GM18502 (cell line): ENCODE data around the gene ABI1.

Experiments
- ATAC-seq: cut with Tn5 transposase; IDR thresholded peaks from one replicate; pipeline ENCODE4 v1.9.1; 2021; ENCODE audit warnings: mild to moderate bottlenecking; ENCODE audit not compliant: unreplicated experiment, poor library complexity

The ABI1 gene

GRCh38 chr10:26779176-26779860 lies 81.4 kb downstream of the ABI1 start:
- no peak for ATAC-seq

GRCh38 chr10:26777686-26778085 lies 83.1 kb downstream of the ABI1 start:
- no peak for ATAC-seq

- ATAC-seq = no peak
Observed at GRCh38 chr10:26776258-26776657, 84.5 kb downstream of the ABI1 start.

GRCh38 chr10:26773633-26774032 lies 87.1 kb downstream of the ABI1 start:
- ATAC-seq = no peak

DNA sequence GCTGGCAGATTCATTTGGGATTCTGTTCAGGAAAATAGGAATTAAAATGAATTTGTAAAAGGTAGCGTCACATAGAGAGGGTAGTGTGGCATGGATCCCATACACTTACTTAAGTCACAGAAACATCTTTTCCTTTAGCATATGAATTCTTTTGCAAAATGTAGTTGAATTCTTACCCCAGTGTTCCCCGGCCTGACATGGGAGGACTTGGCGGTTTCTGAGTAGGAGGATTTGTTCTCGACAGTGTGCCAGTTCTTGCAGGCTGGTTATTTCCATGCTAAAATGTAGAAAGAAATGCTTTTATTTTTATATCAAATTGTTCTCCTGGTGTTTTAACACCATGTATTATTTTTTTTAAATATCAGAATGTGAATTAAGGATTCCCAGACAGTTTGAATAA lies 90.7 kb downstream of the ABI1 start:
- no peak for ATAC-seq

GRCh38 chr10:26765549-26765948 lies 95.2 kb downstream of the ABI1 start:
- no peak for ATAC-seq

- no peak for ATAC-seq
Observed at GRCh38 chr10:26759008-26759407, 101.8 kb downstream of the ABI1 start.

DNA sequence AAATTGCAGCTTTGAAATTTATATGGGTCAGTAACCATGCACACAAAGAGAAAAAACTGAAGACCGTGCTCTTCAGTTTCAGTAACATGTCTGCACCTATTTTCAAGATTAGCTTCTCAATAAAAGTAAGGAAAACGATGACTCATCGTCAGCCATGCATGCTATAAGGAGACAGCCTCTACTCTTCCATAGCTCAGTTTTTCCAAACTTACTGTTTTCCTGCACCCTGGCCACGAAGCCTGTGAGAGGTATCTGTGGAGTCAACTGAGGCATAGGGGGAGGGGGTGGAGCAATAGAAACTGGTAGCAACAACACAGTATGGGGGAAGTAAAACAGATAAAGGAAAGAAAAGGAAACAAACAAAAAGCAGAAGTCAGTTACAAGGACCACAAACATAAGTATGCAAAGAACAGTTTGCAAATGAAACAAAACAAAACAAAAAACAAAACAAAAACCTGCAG lies 105.3 kb downstream of the ABI1 start:
- peak; percentile 94 for ATAC-seq

DNA sequence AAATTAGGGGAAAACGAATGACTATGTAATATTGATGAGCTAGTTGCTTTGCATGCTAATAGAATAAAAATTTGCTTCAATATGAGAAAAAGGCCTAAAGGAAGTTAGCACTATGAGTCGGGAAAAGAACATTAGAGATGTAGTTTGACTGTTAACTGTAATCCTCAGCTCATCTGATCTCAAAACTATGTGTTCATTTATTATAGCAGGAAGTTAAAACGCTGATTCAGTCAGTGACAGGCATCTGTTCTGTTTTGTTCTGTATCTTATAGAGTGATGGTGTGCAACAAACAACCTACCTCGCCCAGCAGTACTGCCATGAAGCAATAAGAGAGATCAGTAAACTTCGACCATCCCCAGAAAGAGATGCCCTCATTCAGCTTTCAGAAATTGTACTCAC lies 114.7 kb downstream of the ABI1 start:
- no peak for ATAC-seq

GRCh38 chr10:26743841-26744240 lies 116.9 kb downstream of the ABI1 start:
- ATAC-seq = no peak

DNA sequence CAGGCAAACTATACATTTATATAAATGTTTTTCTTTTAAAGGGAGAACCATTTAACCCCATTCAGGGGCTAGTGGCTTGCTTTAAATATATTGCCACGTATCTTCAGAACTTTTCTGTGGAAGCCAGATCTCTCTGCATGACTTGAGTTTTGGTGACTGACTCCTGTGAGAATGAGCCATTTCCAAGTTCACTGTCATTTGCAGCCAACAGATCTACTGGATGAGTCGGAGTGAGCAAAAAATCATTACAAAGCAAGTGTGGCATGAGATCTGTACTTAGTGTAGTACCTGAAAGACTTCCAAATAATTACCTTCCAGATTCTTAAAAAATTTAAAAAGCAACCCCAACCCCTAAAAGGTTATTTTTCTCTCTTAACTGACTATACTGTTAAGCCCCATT lies 117.7 kb downstream of the ABI1 start:
- ATAC-seq = no peak

GRCh38 chr10:26741368-26741767 lies 119.4 kb downstream of the ABI1 start:
- ATAC-seq = no peak

DNA sequence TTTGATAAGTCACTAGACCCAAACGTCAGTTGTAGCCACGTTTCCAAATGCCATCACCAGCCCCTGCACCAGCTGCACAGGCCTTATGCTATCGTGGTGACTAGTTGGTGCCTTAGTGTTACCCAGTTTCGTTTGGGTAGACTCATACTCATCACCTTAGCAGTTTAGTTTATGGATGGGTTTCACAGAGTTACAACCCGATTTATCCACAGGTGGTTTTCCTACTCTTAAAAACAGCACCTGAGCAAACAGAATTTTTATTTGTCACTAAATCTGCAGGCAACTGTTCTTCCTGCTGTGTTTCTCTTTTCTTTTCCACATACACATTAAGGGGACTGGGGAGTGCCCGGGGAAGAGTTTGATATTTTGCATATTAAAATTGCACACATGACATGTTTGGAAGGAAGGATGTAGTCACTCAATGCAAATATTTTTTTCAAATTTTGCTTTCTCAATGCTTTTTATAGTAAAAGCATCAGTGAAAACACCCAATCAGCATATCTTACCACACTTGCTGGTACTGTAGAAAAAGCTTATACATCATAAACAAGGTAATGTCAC lies 121.6 kb downstream of the ABI1 start:
- peak; percentile 42 for ATAC-seq

DNA sequence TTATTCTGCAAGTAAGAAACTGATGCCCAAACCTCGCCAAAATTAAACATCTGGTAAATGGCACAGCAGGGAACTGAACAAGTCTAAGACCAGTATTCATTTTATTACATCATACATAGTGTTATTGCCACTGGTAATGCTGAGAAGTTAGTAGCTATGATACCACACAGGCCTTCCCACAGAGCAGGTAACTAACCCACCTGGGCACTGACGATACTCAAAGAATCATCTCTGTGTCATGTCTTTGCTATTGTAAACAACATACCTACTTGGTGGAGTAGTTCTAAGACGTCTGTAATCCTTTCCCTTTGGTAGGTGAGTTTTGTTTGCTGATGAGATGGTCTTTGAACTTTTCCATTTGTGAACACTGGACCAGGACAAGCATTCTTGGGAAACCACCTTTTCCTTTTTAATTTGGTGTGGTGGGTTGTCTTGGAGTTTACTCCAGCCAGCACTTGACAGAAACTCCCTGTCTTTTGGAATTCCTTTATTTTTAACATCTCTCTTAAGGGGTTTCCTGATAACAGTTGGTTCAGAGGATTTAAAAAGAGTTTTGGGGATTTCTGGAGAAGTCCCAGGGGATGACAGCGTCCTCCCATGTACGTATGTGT lies 122.4 kb downstream of the ABI1 start:
- no peak for ATAC-seq

- peak; percentile 78 for ATAC-seq
Observed at GRCh38 chr10:26737730-26738129, 123.0 kb downstream of the ABI1 start.

DNA sequence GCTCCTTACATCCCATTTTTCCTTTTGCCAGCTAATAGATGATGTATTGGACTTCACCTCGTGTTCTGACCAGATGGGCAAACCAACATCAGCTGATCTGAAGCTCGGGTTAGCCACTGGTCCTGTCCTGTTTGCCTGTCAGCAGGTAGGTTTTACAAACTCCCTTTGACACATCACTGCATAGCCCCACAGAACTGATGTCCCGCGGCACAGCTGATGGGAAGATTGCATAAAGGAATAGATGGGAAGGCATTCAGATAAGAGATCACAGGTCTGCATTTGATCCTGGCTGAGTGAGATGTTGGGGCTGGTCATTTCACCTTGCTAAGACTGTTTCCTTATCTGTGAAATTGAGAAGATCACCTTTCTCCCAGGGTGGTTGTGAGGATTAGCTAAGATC lies 125.3 kb downstream of the ABI1 start:
- no peak for ATAC-seq

DNA sequence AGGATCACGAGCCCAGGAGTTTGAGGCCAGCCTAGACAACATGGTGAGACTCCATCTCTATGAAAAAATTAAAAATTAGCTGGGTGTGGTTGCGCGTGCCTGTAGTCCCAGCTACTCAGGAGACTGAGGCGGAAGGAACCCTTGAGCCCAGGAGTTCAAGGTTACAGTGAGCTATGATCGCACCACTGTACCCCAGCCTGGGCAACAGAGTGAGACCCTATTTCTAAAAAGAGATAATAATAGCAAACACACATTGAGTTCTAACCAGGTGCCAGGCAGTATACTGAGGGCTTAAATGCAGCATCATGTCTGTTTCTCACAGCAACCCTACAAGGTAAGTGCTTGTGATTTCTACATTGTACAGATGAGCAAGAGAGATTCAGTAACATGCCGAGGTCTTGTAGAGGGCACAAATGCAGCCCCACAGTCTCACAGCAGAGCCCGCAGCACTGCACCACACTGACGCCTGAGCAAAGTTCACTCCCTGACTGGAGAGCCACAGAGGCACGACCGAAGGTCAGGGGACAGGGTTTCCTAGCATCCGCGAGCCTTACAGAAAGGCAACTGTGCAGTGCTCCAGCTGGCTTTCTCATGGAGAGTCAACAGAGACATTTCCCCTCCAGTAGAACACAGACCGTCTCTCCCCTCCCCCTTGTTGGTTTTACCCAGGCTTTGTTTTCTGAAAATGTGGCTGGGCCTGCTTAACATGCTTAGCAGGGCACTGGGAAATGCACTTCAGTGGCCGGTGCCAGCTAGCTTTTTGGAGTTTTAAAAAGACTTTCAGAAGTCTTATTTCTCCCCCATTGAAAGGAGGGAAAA lies 126.8 kb downstream of the ABI1 start:
- ATAC-seq = no peak

GRCh38 chr10:26730552-26730951 lies 130.2 kb downstream of the ABI1 start:
- ATAC-seq = no peak

GRCh38 chr10:26729395-26729794 lies 131.4 kb downstream of the ABI1 start:
- no peak for ATAC-seq

GRCh38 chr10:26728957-26729356 lies 131.8 kb downstream of the ABI1 start:
- no peak for ATAC-seq

GRCh38 chr10:26727005-26727404 lies 133.8 kb downstream of the ABI1 start:
- no peak for ATAC-seq
